ENCODE measurements around the gene HTR2A. TPM values are rescaled to one million over a fixed set of nuclear protein-coding genes. Genes with fewer than 3 reads are reported as not detected.

The HTR2A gene
- total RNA-seq, 1 experiment from 2014 or later: not detected

DNA sequence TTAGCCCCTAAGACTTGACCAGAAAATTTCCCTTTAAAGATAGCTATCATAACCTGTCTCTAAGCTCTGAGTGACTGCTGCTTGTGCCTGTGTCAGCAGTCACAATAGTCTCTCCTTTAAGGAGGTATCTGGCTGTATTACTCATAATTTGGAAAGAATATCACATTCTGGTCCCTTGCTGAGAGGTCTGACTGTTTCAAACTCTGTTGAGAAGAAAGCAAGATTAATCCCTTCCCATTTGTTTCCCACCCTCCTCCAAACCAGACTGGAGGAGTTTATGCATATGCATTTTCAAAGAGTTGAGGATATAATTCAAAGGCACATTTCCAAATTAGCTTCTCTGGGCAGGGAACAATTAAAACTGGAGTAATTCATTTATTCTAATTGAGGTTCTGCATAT lies 2.3 kb downstream of the HTR2A start:
- intact Hi-C loops (cut with micrococcal nuclease; ENCODE audit: unreplicated experiment): no loop called here
- no peak overlapping the region for H3K4me3 Mint-ChIP-seq (ENCODE audit: unreplicated experiment)

GRCh38 chr13:46893798-46894560 lies 2.9 kb downstream of the HTR2A start:
- ChIA-PET CTCF (no interaction called here), POLR2A (no interaction called here)
- Mint-ChIP-seq H3K4me3 (ENCODE audit: unreplicated experiment) (no peak overlapping the region), H3K27me3 (ENCODE audit: insufficient read depth, unreplicated experiment) (peaks cover 37% of the 10 kb centered on the region), H3K9me3 (ENCODE audit: unreplicated experiment) (no peaks in the 10 kb centered on the region), H3K36me3 (ENCODE audit: insufficient read depth, unreplicated experiment) (no peaks in the 10 kb centered on the region), H3K27ac (ENCODE audit: unreplicated experiment) (no peak overlapping the region), H3K4me1 (ENCODE audit: low read depth, unreplicated experiment) (no peaks in the 10 kb centered on the region)
- Histone ChIP-seq H3K9me3 (no peaks in the 10 kb centered on the region), H3K36me3 (ENCODE audit: control insufficient read depth, insufficient read depth, low read length) (no peaks in the 10 kb centered on the region), H3K4me3 (ENCODE audit: low read depth, low read length) (no peak overlapping the region), H3K4me1 (no peaks in the 10 kb centered on the region), H3K27me3 (replicated peaks; ENCODE audit: control insufficient read depth, insufficient read depth, low read length) (no peaks in the 10 kb centered on the region)
- peak; percentile 35 to 73 for DNase-seq
- intact Hi-C loops (cut with micrococcal nuclease; ENCODE audit: unreplicated experiment): no loop called here
- TF ChIP-seq, protein P1, sequence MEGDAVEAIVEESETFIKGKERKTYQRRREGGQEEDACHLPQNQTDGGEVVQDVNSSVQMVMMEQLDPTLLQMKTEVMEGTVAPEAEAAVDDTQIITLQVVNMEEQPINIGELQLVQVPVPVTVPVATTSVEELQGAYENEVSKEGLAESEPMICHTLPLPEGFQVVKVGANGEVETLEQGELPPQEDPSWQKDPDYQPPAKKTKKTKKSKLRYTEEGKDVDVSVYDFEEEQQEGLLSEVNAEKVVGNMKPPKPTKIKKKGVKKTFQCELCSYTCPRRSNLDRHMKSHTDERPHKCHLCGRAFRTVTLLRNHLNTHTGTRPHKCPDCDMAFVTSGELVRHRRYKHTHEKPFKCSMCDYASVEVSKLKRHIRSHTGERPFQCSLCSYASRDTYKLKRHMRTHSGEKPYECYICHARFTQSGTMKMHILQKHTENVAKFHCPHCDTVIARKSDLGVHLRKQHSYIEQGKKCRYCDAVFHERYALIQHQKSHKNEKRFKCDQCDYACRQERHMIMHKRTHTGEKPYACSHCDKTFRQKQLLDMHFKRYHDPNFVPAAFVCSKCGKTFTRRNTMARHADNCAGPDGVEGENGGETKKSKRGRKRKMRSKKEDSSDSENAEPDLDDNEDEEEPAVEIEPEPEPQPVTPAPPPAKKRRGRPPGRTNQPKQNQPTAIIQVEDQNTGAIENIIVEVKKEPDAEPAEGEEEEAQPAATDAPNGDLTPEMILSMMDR (IDR thresholded peaks at IDR 0.05; ENCODE audit: insufficient read depth in 1 of 2, low read depth in 1 of 2, low read length in 1 of 2, severe bottlenecking in 1 of 2, unreplicated experiment in 1 of 2): peak; percentile 75 to 88
- BruUV-seq (replicated peaks): no TSS peak

More for the DNA sequence above, 2.3 kb downstream of the HTR2A start:
- no peak for DNase-seq
- ChIA-PET CTCF (no interaction called here), POLR2A (no interaction called here)
- Mint-ChIP-seq H3K36me3 (ENCODE audit: insufficient read depth, unreplicated experiment) (no peaks in the 10 kb centered on the region), H3K4me1 (ENCODE audit: low read depth, unreplicated experiment) (no peaks in the 10 kb centered on the region), H3K27ac (ENCODE audit: unreplicated experiment) (no peak overlapping the region), H3K9me3 (ENCODE audit: unreplicated experiment) (no peaks in the 10 kb centered on the region), H3K27me3 (ENCODE audit: insufficient read depth, unreplicated experiment) (peaks cover 37% of the 10 kb centered on the region)
- TF ChIP-seq, protein P1 (IDR thresholded peaks at IDR 0.05; ENCODE audit: insufficient read depth in 1 of 2, low read depth in 1 of 2, low read length in 1 of 2, severe bottlenecking in 1 of 2, unreplicated experiment in 1 of 2): no peak
- BruUV-seq (replicated peaks): no TSS peak
- Histone ChIP-seq H3K4me3 (ENCODE audit: low read depth, low read length) (no peak overlapping the region), H3K4me1 (no peaks in the 10 kb centered on the region), H3K9me3 (no peaks in the 10 kb centered on the region), H3K27me3 (replicated peaks; ENCODE audit: control insufficient read depth, insufficient read depth, low read length) (no peaks in the 10 kb centered on the region), H3K36me3 (ENCODE audit: control insufficient read depth, insufficient read depth, low read length) (no peaks in the 10 kb centered on the region)

GRCh38 chr13:46893221-46893740 lies 3.6 kb downstream of the HTR2A start:
- H3K4me3 ChIP-seq (ENCODE audit: low read depth, low read length): no peak overlapping the region
- H3K27me3 Mint-ChIP-seq (ENCODE audit: insufficient read depth, unreplicated experiment): peaks cover 38% of the 10 kb centered on the region
- no peak for DNase-seq

More at GRCh38 chr13:46893221-46893740, 3.6 kb downstream of the HTR2A start:
- no peaks in the 10 kb centered on the region for H3K36me3 ChIP-seq (ENCODE audit: control insufficient read depth, insufficient read depth, low read length)
- no peaks in the 10 kb centered on the region for H3K9me3 ChIP-seq
- no TSS peak for BruUV-seq (replicated peaks)
- H3K9me3 Mint-ChIP-seq (ENCODE audit: unreplicated experiment): no peaks in the 10 kb centered on the region
- no peaks in the 10 kb centered on the region for H3K36me3 Mint-ChIP-seq (ENCODE audit: insufficient read depth, unreplicated experiment)
- H3K27ac Mint-ChIP-seq (ENCODE audit: unreplicated experiment): no peak overlapping the region
- H3K4me1 ChIP-seq: no peaks in the 10 kb centered on the region
- H3K27me3 ChIP-seq (replicated peaks; ENCODE audit: control insufficient read depth, insufficient read depth, low read length): no peaks in the 10 kb centered on the region
- H3K4me3 Mint-ChIP-seq (ENCODE audit: unreplicated experiment): no peak overlapping the region
- ChIA-PET CTCF (no interaction called here), POLR2A (no interaction called here)
- intact Hi-C loops (cut with micrococcal nuclease; ENCODE audit: unreplicated experiment): no loop called here
- H3K4me1 Mint-ChIP-seq (ENCODE audit: low read depth, unreplicated experiment): no peaks in the 10 kb centered on the region
- TF ChIP-seq, protein P1 (IDR thresholded peaks at IDR 0.05; ENCODE audit: insufficient read depth in 1 of 2, low read depth in 1 of 2, low read length in 1 of 2, severe bottlenecking in 1 of 2, unreplicated experiment in 1 of 2): no peak

Data from Caco-2 (cell line).